ENCODE data around the gene RABGGTB. TPM values are rescaled to one million over a fixed set of nuclear protein-coding genes. Genes with fewer than 3 reads are reported as not detected.
"Not testable (repeated sequence)": the region's sequence is repeated elsewhere in the genome, so short reads cannot be mapped to it uniquely, and the experiment has no call there.

The RABGGTB gene
- total RNA-seq, 3 donors from 2014 or later (not counting 1 experiment from before 2014, with no cell fraction given): 100.0 to 120 (median 118) TPM

DNA sequence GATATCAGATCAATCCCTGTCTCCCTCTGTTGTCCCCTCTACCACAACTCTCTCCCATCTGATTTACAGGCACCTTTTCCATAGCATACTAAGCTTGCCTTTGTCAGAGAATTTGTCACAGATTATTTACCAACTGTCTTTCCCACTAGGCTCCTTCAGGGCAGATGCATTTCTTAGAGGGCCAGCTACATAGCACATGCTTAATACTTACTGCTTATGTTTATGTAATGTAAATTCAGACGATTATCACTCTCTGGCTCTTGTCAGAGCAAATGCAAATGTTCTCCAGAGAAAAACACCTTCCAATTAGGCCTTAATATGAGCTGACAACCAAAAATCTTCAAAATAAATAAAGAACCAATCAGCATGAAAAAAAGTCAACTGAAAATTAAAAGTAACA lies 15.3 kb upstream of the RABGGTB start:
- Histone ChIP-seq H3K4me1 (ENCODE audit: control insufficient read depth, insufficient read depth, low read length) (no peaks in the 10 kb centered on the region), H3K36me3 (ENCODE audit: control insufficient read depth, insufficient read depth, low read length) (no peaks in the 10 kb centered on the region), H3K4me3 (ENCODE audit: low read length) (no peak overlapping the region), H3K9me3 (ENCODE audit: control insufficient read depth, insufficient read depth, low read length) (no peaks in the 10 kb centered on the region), H3K27me3 (ENCODE audit: control insufficient read depth, insufficient read depth, low read length) (no peaks in the 10 kb centered on the region), H3K27ac (ENCODE audit: low read length) (no peak overlapping the region)
- DNase-seq (no peak), ATAC-seq (no peak)
- Mint-ChIP-seq H3K36me3 (no peaks in the 10 kb centered on the region), H3K9me3 (no peaks in the 10 kb centered on the region), H3K4me3 (no peak overlapping the region), H3K27ac (no peak overlapping the region), H3K4me1 (no peaks in the 10 kb centered on the region), H3K27me3 (ENCODE audit: low read depth in 2 of 2) (peaks cover 0 to 2% of the 10 kb centered on the region in 2 donors)
- intact Hi-C loops (cut with micrococcal nuclease): no loop called here
- 80% methylated on average over 1 of the region's 1 CpG for WGBS (ENCODE audit: insufficient coverage)
- TF ChIP-seq, protein P1, sequence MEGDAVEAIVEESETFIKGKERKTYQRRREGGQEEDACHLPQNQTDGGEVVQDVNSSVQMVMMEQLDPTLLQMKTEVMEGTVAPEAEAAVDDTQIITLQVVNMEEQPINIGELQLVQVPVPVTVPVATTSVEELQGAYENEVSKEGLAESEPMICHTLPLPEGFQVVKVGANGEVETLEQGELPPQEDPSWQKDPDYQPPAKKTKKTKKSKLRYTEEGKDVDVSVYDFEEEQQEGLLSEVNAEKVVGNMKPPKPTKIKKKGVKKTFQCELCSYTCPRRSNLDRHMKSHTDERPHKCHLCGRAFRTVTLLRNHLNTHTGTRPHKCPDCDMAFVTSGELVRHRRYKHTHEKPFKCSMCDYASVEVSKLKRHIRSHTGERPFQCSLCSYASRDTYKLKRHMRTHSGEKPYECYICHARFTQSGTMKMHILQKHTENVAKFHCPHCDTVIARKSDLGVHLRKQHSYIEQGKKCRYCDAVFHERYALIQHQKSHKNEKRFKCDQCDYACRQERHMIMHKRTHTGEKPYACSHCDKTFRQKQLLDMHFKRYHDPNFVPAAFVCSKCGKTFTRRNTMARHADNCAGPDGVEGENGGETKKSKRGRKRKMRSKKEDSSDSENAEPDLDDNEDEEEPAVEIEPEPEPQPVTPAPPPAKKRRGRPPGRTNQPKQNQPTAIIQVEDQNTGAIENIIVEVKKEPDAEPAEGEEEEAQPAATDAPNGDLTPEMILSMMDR (IDR thresholded peaks at IDR 0.05): no peak

- Mint-ChIP-seq H3K27me3 (ENCODE audit: low read depth in 2 of 2) (peaks cover 0 to 2% of the 10 kb centered on the region in 2 donors), H3K4me3 (no peak overlapping the region)
- 87% methylated on average over 2 of the region's 3 CpGs for WGBS (ENCODE audit: insufficient coverage)
Observed at GRCh38 chr1:75771978-75772377, 14.1 kb upstream of the RABGGTB start.

GRCh38 chr1:75777812-75778211 lies 8.2 kb upstream of the RABGGTB start:
- H3K4me1 ChIP-seq (ENCODE audit: control insufficient read depth, insufficient read depth, low read length); ATAC-seq; intact Hi-C loops (cut with micrococcal nuclease); H3K27ac Mint-ChIP-seq; H3K4me3 Mint-ChIP-seq; H3K27me3 ChIP-seq (ENCODE audit: control insufficient read depth, insufficient read depth, low read length); H3K9me3 ChIP-seq (ENCODE audit: control insufficient read depth, insufficient read depth, low read length); H3K27ac ChIP-seq (ENCODE audit: low read length); H3K36me3 Mint-ChIP-seq; DNase-seq; H3K36me3 ChIP-seq (ENCODE audit: control insufficient read depth, insufficient read depth, low read length); H3K4me3 ChIP-seq (ENCODE audit: low read length); H3K4me1 Mint-ChIP-seq; H3K9me3 Mint-ChIP-seq: not testable (repeated sequence)
- peaks cover 9 to 17% of the 10 kb centered on the region in 2 donors for H3K27me3 Mint-ChIP-seq (ENCODE audit: low read depth in 2 of 2)
- 98% methylated on average over 4 of the region's 4 CpGs for WGBS (ENCODE audit: insufficient coverage)

More at GRCh38 chr1:75771978-75772377, 14.1 kb upstream of the RABGGTB start:
- DNase-seq (no peak), ATAC-seq (no peak)
- H3K36me3 ChIP-seq (ENCODE audit: control insufficient read depth, insufficient read depth, low read length): no peaks in the 10 kb centered on the region
- no peak overlapping the region for H3K27ac ChIP-seq (ENCODE audit: low read length)
- Mint-ChIP-seq H3K27ac (no peak overlapping the region), H3K9me3 (no peaks in the 10 kb centered on the region), H3K36me3 (no peaks in the 10 kb centered on the region), H3K4me1 (no peaks in the 10 kb centered on the region)
- no peaks in the 10 kb centered on the region for H3K27me3 ChIP-seq (ENCODE audit: control insufficient read depth, insufficient read depth, low read length)
- no peak overlapping the region for H3K4me3 ChIP-seq (ENCODE audit: low read length)
- H3K4me1 ChIP-seq (ENCODE audit: control insufficient read depth, insufficient read depth, low read length): no peaks in the 10 kb centered on the region
- intact Hi-C loops (cut with micrococcal nuclease): no loop called here
- H3K9me3 ChIP-seq (ENCODE audit: control insufficient read depth, insufficient read depth, low read length): no peaks in the 10 kb centered on the region
- TF ChIP-seq, protein P1 (IDR thresholded peaks at IDR 0.05): no peak

- H3K4me3 Mint-ChIP-seq; DNase-seq; H3K36me3 Mint-ChIP-seq; ATAC-seq; H3K27ac Mint-ChIP-seq; H3K4me1 Mint-ChIP-seq; H3K4me3 ChIP-seq (ENCODE audit: low read length); intact Hi-C loops (cut with micrococcal nuclease); H3K27ac ChIP-seq (ENCODE audit: low read length); H3K9me3 Mint-ChIP-seq; H3K27me3 ChIP-seq (ENCODE audit: control insufficient read depth, insufficient read depth, low read length); H3K36me3 ChIP-seq (ENCODE audit: control insufficient read depth, insufficient read depth, low read length); H3K9me3 ChIP-seq (ENCODE audit: control insufficient read depth, insufficient read depth, low read length); H3K4me1 ChIP-seq (ENCODE audit: control insufficient read depth, insufficient read depth, low read length): not testable (repeated sequence)
- H3K27me3 Mint-ChIP-seq (ENCODE audit: low read depth in 2 of 2): peaks cover 9 to 17% of the 10 kb centered on the region in 2 donors
- 97% methylated on average over 4 of the region's 5 CpGs for WGBS (ENCODE audit: insufficient coverage)
Observed at GRCh38 chr1:75778694-75779093, 7.4 kb upstream of the RABGGTB start.

DNA sequence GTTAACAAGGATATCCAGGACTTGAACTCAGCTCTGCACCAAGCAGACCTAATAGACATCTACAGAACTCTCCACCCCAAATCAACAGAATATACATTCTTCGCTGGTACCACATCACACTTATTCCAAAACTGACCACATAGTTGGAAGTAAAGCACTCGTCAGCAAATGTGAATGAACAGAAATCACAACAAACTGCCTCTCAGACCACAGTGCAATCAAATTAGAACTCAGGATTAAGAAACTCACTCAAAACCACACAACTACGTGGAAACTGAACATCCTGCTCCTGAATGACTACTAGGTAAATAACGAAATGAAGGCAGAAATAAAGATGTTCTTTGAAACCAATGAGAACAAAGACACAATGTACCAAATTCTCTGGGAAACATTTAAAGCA lies 5.9 kb upstream of the RABGGTB start:
- ATAC-seq; H3K36me3 Mint-ChIP-seq; intact Hi-C loops (cut with micrococcal nuclease); H3K4me3 ChIP-seq (ENCODE audit: low read length); H3K27ac Mint-ChIP-seq; H3K4me3 Mint-ChIP-seq; H3K9me3 Mint-ChIP-seq; H3K36me3 ChIP-seq (ENCODE audit: control insufficient read depth, insufficient read depth, low read length); DNase-seq; H3K9me3 ChIP-seq (ENCODE audit: control insufficient read depth, insufficient read depth, low read length); H3K27ac ChIP-seq (ENCODE audit: low read length); H3K27me3 ChIP-seq (ENCODE audit: control insufficient read depth, insufficient read depth, low read length): not testable (repeated sequence)
- WGBS (ENCODE audit: insufficient coverage): 70% methylated on average over 4 of the region's 4 CpGs
- Mint-ChIP-seq H3K4me1 (peaks cover 13 to 15% of the 10 kb centered on the region in 2 donors), H3K27me3 (ENCODE audit: low read depth in 2 of 2) (peaks cover 9 to 17% of the 10 kb centered on the region in 2 donors)
- peaks cover 12% of the 10 kb centered on the region for H3K4me1 ChIP-seq (ENCODE audit: control insufficient read depth, insufficient read depth, low read length)

DNA sequence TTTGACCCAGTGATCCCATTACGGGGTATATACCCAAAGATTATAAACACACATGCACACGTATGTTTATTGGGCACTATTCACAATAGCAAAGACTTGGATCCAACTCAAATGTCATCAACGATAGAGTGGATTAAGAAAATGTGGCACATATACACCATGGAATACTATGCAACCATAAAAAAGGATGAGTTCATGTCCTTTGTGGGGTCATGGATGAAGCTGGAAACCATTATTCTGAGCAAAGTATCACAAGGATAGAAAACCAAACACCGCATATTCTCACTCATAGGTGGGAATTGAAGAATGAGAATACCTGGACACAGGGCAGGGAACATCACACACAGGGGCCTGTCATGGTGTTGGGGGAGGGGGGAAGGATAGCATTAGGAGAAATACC lies 2.1 kb upstream of the RABGGTB start:
- H3K4me3 ChIP-seq (ENCODE audit: low read length); H3K36me3 ChIP-seq (ENCODE audit: control insufficient read depth, insufficient read depth, low read length); H3K36me3 Mint-ChIP-seq; H3K27me3 ChIP-seq (ENCODE audit: control insufficient read depth, insufficient read depth, low read length); ATAC-seq; H3K9me3 ChIP-seq (ENCODE audit: control insufficient read depth, insufficient read depth, low read length); DNase-seq; H3K9me3 Mint-ChIP-seq: not testable (repeated sequence)
- 100% methylated on average over 4 of the region's 4 CpGs for WGBS (ENCODE audit: insufficient coverage)
- Mint-ChIP-seq H3K27me3 (ENCODE audit: low read depth in 2 of 2) (peaks cover 9 to 14% of the 10 kb centered on the region in 2 donors), H3K27ac (peak overlapping the region; percentile 95 to 96), H3K4me1 (peaks cover 49 to 50% of the 10 kb centered on the region in 2 donors), H3K4me3 (peak overlapping the region; percentile 54)
- intact Hi-C loops (cut with micrococcal nuclease): loop anchor here (1.0 kb wide), 1 partner anchor 57 kb away; no protein-coding TSS in a partner anchor
- H3K27ac ChIP-seq (ENCODE audit: low read length): peak overlapping the region; percentile 67
- peaks cover 27% of the 10 kb centered on the region for H3K4me1 ChIP-seq (ENCODE audit: control insufficient read depth, insufficient read depth, low read length)

Data from natural killer cell (primary cell).